Measurements from ENCODE around the gene HIVEP3. TPM values are rescaled to one million over a fixed set of nuclear protein-coding genes. Genes with fewer than 3 reads are reported as not detected.

HIVEP3 gene
- total RNA-seq, 1 donor from 2014 or later: 0.37 TPM

GRCh38 chr1:41777695-41778094, 141.0 kb downstream of the HIVEP3 start:
- TF ChIP-seq, protein P1, sequence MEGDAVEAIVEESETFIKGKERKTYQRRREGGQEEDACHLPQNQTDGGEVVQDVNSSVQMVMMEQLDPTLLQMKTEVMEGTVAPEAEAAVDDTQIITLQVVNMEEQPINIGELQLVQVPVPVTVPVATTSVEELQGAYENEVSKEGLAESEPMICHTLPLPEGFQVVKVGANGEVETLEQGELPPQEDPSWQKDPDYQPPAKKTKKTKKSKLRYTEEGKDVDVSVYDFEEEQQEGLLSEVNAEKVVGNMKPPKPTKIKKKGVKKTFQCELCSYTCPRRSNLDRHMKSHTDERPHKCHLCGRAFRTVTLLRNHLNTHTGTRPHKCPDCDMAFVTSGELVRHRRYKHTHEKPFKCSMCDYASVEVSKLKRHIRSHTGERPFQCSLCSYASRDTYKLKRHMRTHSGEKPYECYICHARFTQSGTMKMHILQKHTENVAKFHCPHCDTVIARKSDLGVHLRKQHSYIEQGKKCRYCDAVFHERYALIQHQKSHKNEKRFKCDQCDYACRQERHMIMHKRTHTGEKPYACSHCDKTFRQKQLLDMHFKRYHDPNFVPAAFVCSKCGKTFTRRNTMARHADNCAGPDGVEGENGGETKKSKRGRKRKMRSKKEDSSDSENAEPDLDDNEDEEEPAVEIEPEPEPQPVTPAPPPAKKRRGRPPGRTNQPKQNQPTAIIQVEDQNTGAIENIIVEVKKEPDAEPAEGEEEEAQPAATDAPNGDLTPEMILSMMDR (IDR thresholded peaks at IDR 0.05): no peak
- TF ChIP-seq EZH2 (IDR thresholded peaks at IDR 0.05): no peak
- TF ChIP-seq EZH2phosphoT487 (IDR thresholded peaks at IDR 0.05): no peak
- no peaks in the 10 kb centered on the region for H3K79me2 ChIP-seq (ENCODE audit: low read depth)
- no peak overlapping the region for H2AFZ ChIP-seq (replicated peaks)
- H3K9me3 Mint-ChIP-seq: no peaks in the 10 kb centered on the region
- peaks cover 6% of the 10 kb centered on the region for H3K4me1 Mint-ChIP-seq
- H3K4me3 ChIP-seq: no peak overlapping the region
- no peaks in the 10 kb centered on the region for H3K36me3 Mint-ChIP-seq
- no peak overlapping the region for H3K4me2 ChIP-seq
- no peak overlapping the region for H3K4me3 Mint-ChIP-seq
- DNase-seq (ENCODE audit: low spot score): no peak
- H3K27ac Mint-ChIP-seq: no peak overlapping the region
- H4K20me1 ChIP-seq (ENCODE audit: low read depth): no peaks in the 10 kb centered on the region
- no peaks in the 10 kb centered on the region for H3K9me3 ChIP-seq (ENCODE audit: low read depth)
- no peak overlapping the region for H3K9ac ChIP-seq
- peaks cover 6% of the 10 kb centered on the region for H3K27me3 Mint-ChIP-seq (ENCODE audit: insufficient read depth, low read depth)
- no peaks in the 10 kb centered on the region for H3K36me3 ChIP-seq
- no peaks in the 10 kb centered on the region for H3K27me3 ChIP-seq
- no peaks in the 10 kb centered on the region for H3F3A ChIP-seq (ENCODE audit: low read depth)
- H3K4me1 ChIP-seq: peaks cover 6% of the 10 kb centered on the region
- H3K27ac ChIP-seq: no peak overlapping the region

GRCh38 chr1:41776891-41777441, 141.8 kb downstream of the HIVEP3 start:
- H3K9ac ChIP-seq: no peak overlapping the region
- no peaks in the 10 kb centered on the region for H3F3A ChIP-seq (ENCODE audit: low read depth)
- H3K36me3 Mint-ChIP-seq: no peaks in the 10 kb centered on the region

DNA sequence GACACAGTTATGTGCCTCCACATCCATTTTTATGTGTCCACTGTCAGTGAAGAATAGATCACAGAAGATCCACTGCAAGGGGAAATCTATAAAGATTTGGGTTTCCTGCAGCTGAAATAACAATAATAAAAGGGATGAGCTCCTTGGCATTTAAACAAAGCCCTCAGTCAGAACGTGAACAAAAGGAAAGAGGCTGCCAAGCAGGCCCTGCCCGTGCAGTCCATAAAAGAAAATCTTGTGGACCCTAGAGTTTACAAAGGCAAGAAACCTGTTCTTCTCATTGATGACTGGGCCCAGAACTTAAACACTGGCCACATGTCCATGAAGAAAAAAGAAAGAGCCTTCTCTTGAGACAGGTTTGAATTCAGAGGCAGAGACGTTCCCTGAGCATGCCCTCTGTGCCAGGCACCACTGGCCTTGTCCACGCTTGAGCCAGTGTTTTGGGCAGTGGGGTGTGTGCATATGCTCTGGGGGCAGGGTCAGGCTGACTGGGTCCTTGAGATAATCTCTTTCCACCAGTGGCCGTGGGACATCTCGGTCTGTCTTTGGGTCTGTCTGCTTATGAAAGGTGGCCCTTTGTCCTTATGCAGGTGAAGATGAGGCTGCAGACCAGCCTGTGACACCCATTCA, 142.7 kb downstream of the HIVEP3 start:
- no peaks in the 10 kb centered on the region for H3F3A ChIP-seq (ENCODE audit: low read depth)
- H3K9me3 Mint-ChIP-seq: no peaks in the 10 kb centered on the region
- H4K20me1 ChIP-seq (ENCODE audit: low read depth): no peaks in the 10 kb centered on the region
- TF ChIP-seq, protein P1 (IDR thresholded peaks at IDR 0.05): no peak
- TF ChIP-seq EZH2 (IDR thresholded peaks at IDR 0.05): no peak
- no peak for TF ChIP-seq EZH2phosphoT487 (IDR thresholded peaks at IDR 0.05)
- no peaks in the 10 kb centered on the region for H3K36me3 Mint-ChIP-seq
- H3K79me2 ChIP-seq (ENCODE audit: low read depth): no peaks in the 10 kb centered on the region
- H2AFZ ChIP-seq (replicated peaks): no peak overlapping the region
- no peak overlapping the region for H3K4me3 Mint-ChIP-seq
- H3K27ac ChIP-seq: no peak overlapping the region
- no peaks in the 10 kb centered on the region for H3K36me3 ChIP-seq
- no peak overlapping the region for H3K4me2 ChIP-seq
- no peaks in the 10 kb centered on the region for H3K27me3 ChIP-seq
- peaks cover 6% of the 10 kb centered on the region for H3K27me3 Mint-ChIP-seq (ENCODE audit: insufficient read depth, low read depth)
- peaks cover 6% of the 10 kb centered on the region for H3K4me1 ChIP-seq
- H3K4me3 ChIP-seq: no peak overlapping the region
- H3K4me1 Mint-ChIP-seq: peaks cover 2% of the 10 kb centered on the region
- H3K9ac ChIP-seq: no peak overlapping the region
- no peak for DNase-seq (ENCODE audit: low spot score)
- H3K9me3 ChIP-seq (ENCODE audit: low read depth): no peaks in the 10 kb centered on the region
- H3K27ac Mint-ChIP-seq: no peak overlapping the region

More at GRCh38 chr1:41776891-41777441, 141.8 kb downstream of the HIVEP3 start:
- peaks cover 6% of the 10 kb centered on the region for H3K27me3 Mint-ChIP-seq (ENCODE audit: insufficient read depth, low read depth)
- H3K4me3 Mint-ChIP-seq: no peak overlapping the region
- Histone ChIP-seq H3K4me2 (no peak overlapping the region), H3K4me1 (peaks cover 6% of the 10 kb centered on the region), H3K27ac (no peak overlapping the region), H3K9me3 (ENCODE audit: low read depth) (no peaks in the 10 kb centered on the region), H3K36me3 (no peaks in the 10 kb centered on the region), H3K79me2 (ENCODE audit: low read depth) (no peaks in the 10 kb centered on the region), H2AFZ (replicated peaks) (no peak overlapping the region), H3K27me3 (no peaks in the 10 kb centered on the region), H4K20me1 (ENCODE audit: low read depth) (no peaks in the 10 kb centered on the region), H3K4me3 (no peak overlapping the region)
- H3K9me3 Mint-ChIP-seq: no peaks in the 10 kb centered on the region
- peaks cover 2% of the 10 kb centered on the region for H3K4me1 Mint-ChIP-seq
- TF ChIP-seq, protein P1 (IDR thresholded peaks at IDR 0.05): no peak
- TF ChIP-seq EZH2phosphoT487 (IDR thresholded peaks at IDR 0.05): no peak
- TF ChIP-seq EZH2 (IDR thresholded peaks at IDR 0.05): no peak
- DNase-seq (ENCODE audit: low spot score): no peak
- H3K27ac Mint-ChIP-seq: no peak overlapping the region
